HCT116 (cell line): Measurements from ENCODE around the gene USP47.

Experiments
- EZH2phosphoT487 ChIP-seq: fragments of 200-600 bp; IDR thresholded peaks from 2 replicates; pipeline ENCODE4 v1.6.1; 2018; ENCODE audit warnings: antibody characterized with exemption, borderline replicate concordance
- POLR2A ChIP-seq: IDR thresholded peaks from 2 replicates; pipeline ENCODE4 v1.7.0; 2011; ENCODE audit warnings: borderline replicate concordance; ENCODE audit not compliant: insufficient read depth, insufficient read length; ENCODE audit errors: extremely low read depth
- RAD21 ChIP-seq: IDR thresholded peaks from 2 replicates; pipeline ENCODE4 v1.6.1; 2012; ENCODE audit warnings: low read depth, mild to moderate bottlenecking
- SIN3A ChIP-seq: IDR thresholded peaks from 2 replicates; pipeline ENCODE4 v1.6.1; 2012; ENCODE audit warnings: low read depth
- SP1 ChIP-seq: IDR thresholded peaks from 2 replicates; pipeline ENCODE4 v1.6.1; 2012; ENCODE audit warnings: low read depth
- YY1 ChIP-seq: IDR thresholded peaks from 2 replicates; pipeline ENCODE4 v1.6.1; 2011; ENCODE audit warnings: low read length, low read depth, moderate library complexity, mild to moderate bottlenecking; ENCODE audit not compliant: insufficient replicate concordance; ENCODE audit errors: extremely low read depth
- ZFX ChIP-seq: fragments of 450-650 bp; IDR thresholded peaks from 2 replicates; pipeline ENCODE4 v1.6.1; 2017
- TF ChIP-seq, protein P1 (sequence below), 3 experiments: fragments of 200-600 bp in 1 of 3; sonication (generic) in 1 of 3; IDR thresholded peaks in 2 of 3; conservative IDR thresholded peaks in 1 of 3; 2 replicates each; pipeline ENCODE4 v1.5.1; 2012 to 2017; ENCODE audit warnings: low read depth in 2 of 3, low read length in 2 of 3, antibody characterized with exemption in 1 of 3, borderline replicate concordance in 1 of 3, control low read depth in 1 of 3, mild to moderate bottlenecking in 1 of 3, mixed read lengths in 1 of 3, mixed run types in 1 of 3, moderate library complexity in 1 of 3; ENCODE audit not compliant: insufficient read depth in 1 of 3
- TF ChIP-seq, protein P2 (sequence below): IDR thresholded peaks from 2 replicates; pipeline ENCODE4 v1.6.1; 2012; ENCODE audit warnings: low read depth

DNA sequence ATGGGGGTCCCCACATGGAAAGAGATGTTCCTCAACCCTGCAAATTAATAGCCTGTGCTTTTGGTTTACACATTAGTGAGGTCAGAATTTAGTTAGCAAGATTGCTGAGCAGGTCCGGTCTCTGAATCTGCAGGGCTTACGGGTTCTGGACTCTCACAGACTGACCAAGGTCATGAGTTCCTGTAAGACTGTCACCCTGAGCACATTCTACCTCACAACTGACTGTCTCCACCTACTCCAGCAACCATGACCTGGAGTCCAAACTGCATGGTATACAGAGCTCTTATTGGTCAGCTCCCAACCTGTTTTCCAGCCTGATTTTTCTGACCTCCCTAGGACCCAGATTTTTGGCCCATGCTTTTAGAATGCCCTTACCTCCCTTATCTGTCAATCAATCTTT is 138.4 kb downstream of the USP47 start:
- TF ChIP-seq, protein P1, sequence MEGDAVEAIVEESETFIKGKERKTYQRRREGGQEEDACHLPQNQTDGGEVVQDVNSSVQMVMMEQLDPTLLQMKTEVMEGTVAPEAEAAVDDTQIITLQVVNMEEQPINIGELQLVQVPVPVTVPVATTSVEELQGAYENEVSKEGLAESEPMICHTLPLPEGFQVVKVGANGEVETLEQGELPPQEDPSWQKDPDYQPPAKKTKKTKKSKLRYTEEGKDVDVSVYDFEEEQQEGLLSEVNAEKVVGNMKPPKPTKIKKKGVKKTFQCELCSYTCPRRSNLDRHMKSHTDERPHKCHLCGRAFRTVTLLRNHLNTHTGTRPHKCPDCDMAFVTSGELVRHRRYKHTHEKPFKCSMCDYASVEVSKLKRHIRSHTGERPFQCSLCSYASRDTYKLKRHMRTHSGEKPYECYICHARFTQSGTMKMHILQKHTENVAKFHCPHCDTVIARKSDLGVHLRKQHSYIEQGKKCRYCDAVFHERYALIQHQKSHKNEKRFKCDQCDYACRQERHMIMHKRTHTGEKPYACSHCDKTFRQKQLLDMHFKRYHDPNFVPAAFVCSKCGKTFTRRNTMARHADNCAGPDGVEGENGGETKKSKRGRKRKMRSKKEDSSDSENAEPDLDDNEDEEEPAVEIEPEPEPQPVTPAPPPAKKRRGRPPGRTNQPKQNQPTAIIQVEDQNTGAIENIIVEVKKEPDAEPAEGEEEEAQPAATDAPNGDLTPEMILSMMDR (IDR thresholded peaks at IDR 0.05 in 2 of 3, conservative IDR thresholded peaks at IDR 0.05 in 1 of 3; ENCODE audit: borderline replicate concordance in 1 of 3, insufficient read depth in 1 of 3, low read depth in 2 of 3, low read length in 2 of 3) = no peak
- TF ChIP-seq RAD21 = no peak
- no peak for TF ChIP-seq SIN3A
- no peak for TF ChIP-seq EZH2phosphoT487
- no peak for TF ChIP-seq SP1
- TF ChIP-seq POLR2A = no peak
- TF ChIP-seq ZFX = no peak
- TF ChIP-seq YY1 = no peak
- TF ChIP-seq, protein P2, sequence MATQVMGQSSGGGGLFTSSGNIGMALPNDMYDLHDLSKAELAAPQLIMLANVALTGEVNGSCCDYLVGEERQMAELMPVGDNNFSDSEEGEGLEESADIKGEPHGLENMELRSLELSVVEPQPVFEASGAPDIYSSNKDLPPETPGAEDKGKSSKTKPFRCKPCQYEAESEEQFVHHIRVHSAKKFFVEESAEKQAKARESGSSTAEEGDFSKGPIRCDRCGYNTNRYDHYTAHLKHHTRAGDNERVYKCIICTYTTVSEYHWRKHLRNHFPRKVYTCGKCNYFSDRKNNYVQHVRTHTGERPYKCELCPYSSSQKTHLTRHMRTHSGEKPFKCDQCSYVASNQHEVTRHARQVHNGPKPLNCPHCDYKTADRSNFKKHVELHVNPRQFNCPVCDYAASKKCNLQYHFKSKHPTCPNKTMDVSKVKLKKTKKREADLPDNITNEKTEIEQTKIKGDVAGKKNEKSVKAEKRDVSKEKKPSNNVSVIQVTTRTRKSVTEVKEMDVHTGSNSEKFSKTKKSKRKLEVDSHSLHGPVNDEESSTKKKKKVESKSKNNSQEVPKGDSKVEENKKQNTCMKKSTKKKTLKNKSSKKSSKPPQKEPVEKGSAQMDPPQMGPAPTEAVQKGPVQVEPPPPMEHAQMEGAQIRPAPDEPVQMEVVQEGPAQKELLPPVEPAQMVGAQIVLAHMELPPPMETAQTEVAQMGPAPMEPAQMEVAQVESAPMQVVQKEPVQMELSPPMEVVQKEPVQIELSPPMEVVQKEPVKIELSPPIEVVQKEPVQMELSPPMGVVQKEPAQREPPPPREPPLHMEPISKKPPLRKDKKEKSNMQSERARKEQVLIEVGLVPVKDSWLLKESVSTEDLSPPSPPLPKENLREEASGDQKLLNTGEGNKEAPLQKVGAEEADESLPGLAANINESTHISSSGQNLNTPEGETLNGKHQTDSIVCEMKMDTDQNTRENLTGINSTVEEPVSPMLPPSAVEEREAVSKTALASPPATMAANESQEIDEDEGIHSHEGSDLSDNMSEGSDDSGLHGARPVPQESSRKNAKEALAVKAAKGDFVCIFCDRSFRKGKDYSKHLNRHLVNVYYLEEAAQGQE = no peak
